Spleen (tissue), 7 donors: ENCODE measurements around the gene TAS2R20.

Experiments used
- CTCF ChIP-seq, 11 experiments: fragments of 200-600 bp in 7 of 11; fragments of 450-650 bp in 4 of 11; sonication (generic) in 4 of 11; IDR thresholded peaks in 8 of 11; conservative IDR thresholded peaks in 3 of 11; 1 replicate in 7 of 11; 2 replicates in 4 of 11; pipeline versions ENCODE4 v1.4.0 to v1.8.0; 2016 to 2021; ENCODE audit warnings: antibody characterized with exemption in 11 of 11, inconsistent platforms in 4 of 11, mild to moderate bottlenecking in 1 of 11
- POLR2A ChIP-seq, 3 donors: fragments of 450-650 bp; IDR thresholded peaks; one replicate each; pipeline ENCODE4 v1.5.1; 2017; ENCODE audit warnings: antibody characterized with exemption in 3 of 3, mild to moderate bottlenecking in 1 of 3
- POLR2AphosphoS5 ChIP-seq, 3 donors: sonication (generic); formaldehyde crosslinking; IDR thresholded peaks; one replicate each; pipeline ENCODE4 v1.5.1; 2017; ENCODE audit warnings: antibody characterized with exemption in 3 of 3
- donor health status: DM: no; HTN: no; CAD: no; lungs with moderate emphysema.
- donor health status: DM: no; HTN: no; CAD: no.
- donor health status: DM: no; HTN: no; CAD: no.

DNA sequence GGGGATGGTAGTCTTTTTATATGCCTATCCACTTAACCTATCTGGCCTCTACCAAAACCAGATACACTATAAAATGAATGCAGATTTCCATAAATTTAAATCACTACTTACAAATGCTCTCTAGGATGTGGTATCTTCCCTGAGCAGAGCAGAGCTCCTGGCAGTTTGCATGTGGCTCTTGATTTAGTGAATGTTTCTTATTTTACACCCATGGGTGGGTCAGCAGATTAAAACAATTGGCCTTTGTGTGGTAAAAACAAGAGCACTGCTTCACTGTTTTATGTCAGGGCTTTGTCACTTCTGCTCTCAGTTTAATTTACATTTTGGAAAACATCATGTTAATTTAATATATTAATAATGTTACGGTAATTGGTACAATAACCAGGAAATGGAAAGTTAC lies 18.8 kb upstream of the TAS2R20 start:
- TF ChIP-seq POLR2A (IDR thresholded peaks at IDR 0.05) (no peak), CTCF (IDR thresholded peaks at IDR 0.05 in 8 of 11, conservative IDR thresholded peaks at IDR 0.05 in 3 of 11) (no peak), POLR2AphosphoS5 (IDR thresholded peaks at IDR 0.05) (no peak)
